Transverse colon (tissue), 4 donors: ENCODE measurements around the gene ONECUT1.

Experiments used
- EP300 ChIP-seq: sonication (generic); formaldehyde crosslinking; IDR thresholded peaks from one replicate; pipeline ENCODE4 v1.6.1; 2017; ENCODE audit warnings: antibody characterized with exemption, low read depth
- POLR2A ChIP-seq: fragments of 450-650 bp; IDR thresholded peaks from one replicate; pipeline ENCODE4 v1.6.1; 2016; ENCODE audit warnings: antibody characterized with exemption, mild to moderate bottlenecking, moderate library complexity
- POLR2AphosphoS5 ChIP-seq, 3 donors: sonication (generic); formaldehyde crosslinking; IDR thresholded peaks; one replicate each; pipeline ENCODE4 v1.6.1; 2016; ENCODE audit warnings: antibody characterized with exemption in 3 of 3
- TF ChIP-seq, protein P1 (sequence below), 5 experiments: fragments of 200-600 bp in 3 of 5; fragments of 450-650 bp in 2 of 5; sonication (generic) in 3 of 5; IDR thresholded peaks; 1 replicate in 2 of 5; 2 replicates in 3 of 5; pipeline ENCODE4 v1.5.1; 2016 to 2017; ENCODE audit warnings: antibody characterized with exemption in 5 of 5, inconsistent platforms in 3 of 5, mild to moderate bottlenecking in 2 of 5, moderate library complexity in 1 of 5

DNA sequence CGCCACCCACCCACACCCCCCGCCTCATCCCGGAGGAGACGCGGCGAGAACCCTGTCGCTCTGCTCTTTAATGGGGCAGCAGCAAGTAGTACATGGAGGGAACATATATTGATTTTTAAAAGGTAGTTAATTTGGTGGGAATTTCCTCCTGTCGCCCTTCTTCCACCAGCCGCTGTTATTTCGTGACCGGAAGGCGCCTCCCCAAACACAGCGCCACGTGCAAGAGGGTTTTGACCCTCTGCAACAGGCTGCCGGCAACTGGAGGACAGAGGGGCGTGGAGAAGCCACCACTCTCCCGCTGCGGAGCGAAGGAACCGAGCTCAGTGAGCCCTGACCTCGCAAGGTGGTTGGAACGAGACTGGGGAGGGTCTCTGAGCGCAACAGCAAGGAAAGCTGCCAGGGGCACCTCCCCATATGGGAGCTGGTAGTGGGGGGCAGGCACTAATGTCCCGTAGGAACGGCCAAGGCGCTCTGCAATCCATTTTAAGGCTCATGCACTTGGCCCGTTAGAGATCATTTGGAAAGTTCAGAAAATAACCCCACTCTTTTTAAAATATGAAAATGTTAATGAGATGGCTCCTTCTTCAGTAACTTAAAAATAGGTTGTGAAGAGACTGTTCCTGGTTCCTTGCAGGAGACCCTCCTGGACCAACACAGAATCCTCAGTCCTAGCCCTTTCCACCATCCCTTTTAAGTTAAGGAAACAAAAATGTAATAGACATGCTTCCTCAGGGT is 4.3 kb downstream of the ONECUT1 start:
- TF ChIP-seq, protein P1, sequence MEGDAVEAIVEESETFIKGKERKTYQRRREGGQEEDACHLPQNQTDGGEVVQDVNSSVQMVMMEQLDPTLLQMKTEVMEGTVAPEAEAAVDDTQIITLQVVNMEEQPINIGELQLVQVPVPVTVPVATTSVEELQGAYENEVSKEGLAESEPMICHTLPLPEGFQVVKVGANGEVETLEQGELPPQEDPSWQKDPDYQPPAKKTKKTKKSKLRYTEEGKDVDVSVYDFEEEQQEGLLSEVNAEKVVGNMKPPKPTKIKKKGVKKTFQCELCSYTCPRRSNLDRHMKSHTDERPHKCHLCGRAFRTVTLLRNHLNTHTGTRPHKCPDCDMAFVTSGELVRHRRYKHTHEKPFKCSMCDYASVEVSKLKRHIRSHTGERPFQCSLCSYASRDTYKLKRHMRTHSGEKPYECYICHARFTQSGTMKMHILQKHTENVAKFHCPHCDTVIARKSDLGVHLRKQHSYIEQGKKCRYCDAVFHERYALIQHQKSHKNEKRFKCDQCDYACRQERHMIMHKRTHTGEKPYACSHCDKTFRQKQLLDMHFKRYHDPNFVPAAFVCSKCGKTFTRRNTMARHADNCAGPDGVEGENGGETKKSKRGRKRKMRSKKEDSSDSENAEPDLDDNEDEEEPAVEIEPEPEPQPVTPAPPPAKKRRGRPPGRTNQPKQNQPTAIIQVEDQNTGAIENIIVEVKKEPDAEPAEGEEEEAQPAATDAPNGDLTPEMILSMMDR (IDR thresholded peaks at IDR 0.05): no peak
- no peak for TF ChIP-seq EP300
- no peak for TF ChIP-seq POLR2A
- TF ChIP-seq POLR2AphosphoS5 (IDR thresholded peaks at IDR 0.05): no peak
